Upper lobe of left lung (tissue), 6 donors: ENCODE data around the gene DLST. TPM values are rescaled to one million over a fixed set of nuclear protein-coding genes. Genes with fewer than 3 reads are reported as not detected.

Source experiments
- ATAC-seq, 2 donors: fragments of 200-7000 bp; cut with Tn5 transposase; one replicate each; pipeline ENCODE4 v1.9.1; 2022; ENCODE audit warnings: mild to moderate bottlenecking in 2 of 2, moderate library complexity in 2 of 2; ENCODE audit not compliant: low FRiP score in 2 of 2
- DNase-seq, 2 donors: peaks; one replicate each; pipeline ENCODE4 v3.0.0-alpha.2; 2019 to 2020
- H3K27ac ChIP-seq, 4 donors: fragments of 200-600 bp; sonication (generic); one replicate each; pipeline ENCODE4 v1.5.1; 2016 to 2019
- H3K27me3 ChIP-seq, 4 donors: fragments of 200-600 bp; sonication (generic); one replicate each; pipeline ENCODE4 v1.5.1; 2017 to 2019
- H3K36me3 ChIP-seq, 4 donors: fragments of 200-600 bp; sonication (generic); one replicate each; pipeline ENCODE4 v1.5.1; 2016 to 2019
- H3K4me1 ChIP-seq, 4 donors: fragments of 200-600 bp; sonication (generic); one replicate each; pipeline ENCODE4 v1.5.1; 2018 to 2019
- H3K4me3 ChIP-seq, 4 donors: fragments of 200-600 bp; sonication (generic); one replicate each; pipeline ENCODE4 v1.5.1; 2017 to 2019; ENCODE audit warnings: mild to moderate bottlenecking in 2 of 4, moderate library complexity in 1 of 4
- H3K9me3 ChIP-seq, 4 donors: fragments of 200-600 bp; sonication (generic); one replicate each; pipeline ENCODE4 v1.5.1; 2018 to 2019
- CTCF ChIP-seq, 6 experiments: fragments of 450-650 bp in 4 of 6; fragments of 200-600 bp in 2 of 6; sonication (generic) in 2 of 6; IDR thresholded peaks; one replicate each; pipeline ENCODE4 v1.5.1; 2016 to 2019; ENCODE audit warnings: antibody characterized with exemption in 6 of 6
- EP300 ChIP-seq, 4 donors: sonication (generic); formaldehyde crosslinking; IDR thresholded peaks; one replicate each; pipeline ENCODE4 v1.5.1; 2017; ENCODE audit warnings: antibody characterized with exemption in 4 of 4, control low read depth in 2 of 4
- POLR2A ChIP-seq, 4 donors: fragments of 450-650 bp; IDR thresholded peaks; one replicate each; pipeline ENCODE4 v1.5.1; 2016 to 2017; ENCODE audit warnings: antibody characterized with exemption in 4 of 4, mild to moderate bottlenecking in 2 of 4
- POLR2AphosphoS5 ChIP-seq, 2 donors: sonication (generic); formaldehyde crosslinking; IDR thresholded peaks; one replicate each; pipeline ENCODE4 v1.5.1; 2017; ENCODE audit warnings: antibody characterized with exemption in 2 of 2
- WGBS, 2 donors: methylation state at CpG; one replicate each; pipeline ENCODE4 v1.1.5; 2017 to 2018; 5-methylcytosine and 5-hydroxymethylcytosine counted together
- total RNA-seq, 6 donors: library from RNA; depleted of rRNA in 4 of 6; stranded (reverse); fragments of >200 nt in 4 of 6; gene quantifications; one replicate each; pipeline versions ENCODE4 v1.1.0 to v1.2.1, GENCODE V29; 2016 to 2021
- donor health status: DM: no; HTN: no; CAD: no; lungs with moderate emphysema.
- donor health status: DM: no; HTN: yes; CAD: no; lungs with severe emphysema.

The DLST gene
- total RNA-seq = 10 to 100 TPM; 81.0 to 95.3 (median 83.1) TPM

- H3K4me3 ChIP-seq = peak within 1 kb of the TSS; percentile 39 to 100 (median 91)
- no peaks in the 10 kb centered on the region for H3K9me3 ChIP-seq
- H3K36me3 ChIP-seq = peaks cover 0 to 13% (median 0%) of the 10 kb centered on the region in 4 donors
- peak in 1 of 4 donors; percentile 41 for TF ChIP-seq EP300 (IDR thresholded peaks at IDR 0.05)
- TF ChIP-seq POLR2A (IDR thresholded peaks at IDR 0.05) = peak in 3 of 4 donors; percentile 84 to 90 (median 90)
- TF ChIP-seq POLR2AphosphoS5 (IDR thresholded peaks at IDR 0.05) = peak; percentile 94 to 96
- TF ChIP-seq CTCF (IDR thresholded peaks at IDR 0.05) = peak in 4 of 6 experiments; percentile 11 to 42 (median 30)
- WGBS, 2 donors = 0 to 1% methylated on average over 29 to 37 of the region's 53 CpGs
- H3K4me1 ChIP-seq = peaks cover 29 to 40% (median 35%) of the 10 kb centered on the region in 4 donors
- peak; percentile 97 to 98 for ATAC-seq
- no peaks in the 10 kb centered on the region for H3K27me3 ChIP-seq
- H3K27ac ChIP-seq = peak within 1 kb of the TSS; percentile 95 to 98 (median 96)
- DNase-seq = peak; percentile 87 to 96
Measured at GRCh38 chr14:74881431-74882102, at the start of gene DLST. Gene DLST (plus strand): TSS chr14:74881916. CDS start chr14:74881954, 38 bp downstream.

GRCh38 chr14:74832849-74833248 is 48.9 kb upstream of the DLST start:
- Histone ChIP-seq H3K4me1 (no peaks in the 10 kb centered on the region), H3K27me3 (no peaks in the 10 kb centered on the region), H3K4me3 (no peak overlapping the region), H3K27ac (no peak overlapping the region), H3K36me3 (peaks cover 0 to 51% (median 19%) of the 10 kb centered on the region in 4 donors), H3K9me3 (no peaks in the 10 kb centered on the region)
- TF ChIP-seq POLR2AphosphoS5 (IDR thresholded peaks at IDR 0.05) (no peak), POLR2A (IDR thresholded peaks at IDR 0.05) (no peak), CTCF (IDR thresholded peaks at IDR 0.05) (no peak), EP300 (IDR thresholded peaks at IDR 0.05) (no peak)
- DNase-seq = no peak
- no peak for ATAC-seq
- WGBS, 2 donors = 92 to 93% methylated on average over 4 of the region's 4 CpGs

GRCh38 chr14:74834692-74835392 is 46.9 kb upstream of the DLST start:
- 97 to 98% methylated on average over 4 to 5 of the region's 5 CpGs for WGBS, 2 donors
- Histone ChIP-seq H3K9me3 (no peaks in the 10 kb centered on the region), H3K36me3 (peaks cover 0 to 38% (median 14%) of the 10 kb centered on the region in 4 donors), H3K4me1 (no peaks in the 10 kb centered on the region), H3K27me3 (no peaks in the 10 kb centered on the region), H3K27ac (no peak overlapping the region), H3K4me3 (no peak overlapping the region)
- no peak for ATAC-seq
- TF ChIP-seq POLR2A (IDR thresholded peaks at IDR 0.05) (no peak), CTCF (IDR thresholded peaks at IDR 0.05) (no peak), POLR2AphosphoS5 (IDR thresholded peaks at IDR 0.05) (no peak), EP300 (IDR thresholded peaks at IDR 0.05) (no peak)
- no peak for DNase-seq

- H3K27ac ChIP-seq = no peak overlapping the region
- H3K4me3 ChIP-seq = no peak overlapping the region
- TF ChIP-seq EP300 (IDR thresholded peaks at IDR 0.05) = no peak
- H3K36me3 ChIP-seq = peaks cover 0 to 34% (median 9%) of the 10 kb centered on the region in 4 donors
- no peaks in the 10 kb centered on the region for H3K9me3 ChIP-seq
- ATAC-seq (no peak), DNase-seq (no peak)
- WGBS, 2 donors = 85 to 87% methylated on average over 7 of the region's 7 CpGs
- no peaks in the 10 kb centered on the region for H3K27me3 ChIP-seq
- no peaks in the 10 kb centered on the region for H3K4me1 ChIP-seq
Measured at GRCh38 chr14:74835645-74836250, 46.0 kb upstream of the DLST start.
